HG03039 (cell line): ENCODE data around the gene FOSL1.
"Not testable (repeated sequence)": the region's sequence is repeated elsewhere in the genome, so short reads cannot be mapped to it uniquely, and the experiment has no call there.

Source experiments
- ATAC-seq: cut with Tn5 transposase; IDR thresholded peaks from one replicate; pipeline ENCODE4 v1.9.1; 2021; ENCODE audit warnings: mild to moderate bottlenecking, moderate library complexity; ENCODE audit not compliant: unreplicated experiment

FOSL1 gene

GRCh38 chr11:65854852-65855837 is 45.0 kb downstream of the FOSL1 start:
- ATAC-seq: no peak

GRCh38 chr11:65854161-65854592 is 46.0 kb downstream of the FOSL1 start:
- ATAC-seq: no peak

- no peak for ATAC-seq
Observed at GRCh38 chr11:65853246-65853979, 46.8 kb downstream of the FOSL1 start.

- ATAC-seq: no peak
Observed at GRCh38 chr11:65852508-65853245, 47.5 kb downstream of the FOSL1 start.

GRCh38 chr11:65851811-65852507 is 48.2 kb downstream of the FOSL1 start:
- ATAC-seq: no peak

- no peak for ATAC-seq
Observed at GRCh38 chr11:65851083-65851579, 49.1 kb downstream of the FOSL1 start.

- ATAC-seq: no peak
Observed at GRCh38 chr11:65850217-65851082, 49.7 kb downstream of the FOSL1 start.

- ATAC-seq: no peak
Observed at GRCh38 chr11:65849771-65850216, 50.4 kb downstream of the FOSL1 start.

GRCh38 chr11:65849366-65849765 is 50.8 kb downstream of the FOSL1 start:
- ATAC-seq: no peak

- not testable (repeated sequence) for ATAC-seq
Observed at GRCh38 chr11:65848693-65849092, 51.5 kb downstream of the FOSL1 start.

- ATAC-seq: no peak
Observed at GRCh38 chr11:65847746-65848145, 52.4 kb downstream of the FOSL1 start.

- ATAC-seq: no peak
Observed at GRCh38 chr11:65844231-65844872, 55.8 kb downstream of the FOSL1 start.

- ATAC-seq: no peak
Observed at GRCh38 chr11:65843811-65844210, 56.4 kb downstream of the FOSL1 start.

- ATAC-seq: no peak
Observed at GRCh38 chr11:65842144-65842543, 58.0 kb downstream of the FOSL1 start.
